Muscle layer of colon (tissue), 2 donors: ENCODE measurements around the gene MED4.
"Not testable (repeated sequence)": the region's sequence is repeated elsewhere in the genome, so short reads cannot be mapped to it uniquely, and the experiment has no call there.

Source experiments
- H3K27ac ChIP-seq: one replicate; pipeline ENCODE4 v1.7.0; 2013; ENCODE audit warnings: low read depth, mild to moderate bottlenecking, low read length, moderate library complexity
- H3K27me3 ChIP-seq, 2 donors: one replicate each; pipeline ENCODE4 v1.7.0; 2013; ENCODE audit warnings: low read length in 2 of 2, mild to moderate bottlenecking in 2 of 2; ENCODE audit not compliant: insufficient read depth in 2 of 2, control insufficient read depth in 1 of 2
- H3K36me3 ChIP-seq: one replicate; pipeline ENCODE4 v1.7.0; 2013; ENCODE audit warnings: mild to moderate bottlenecking, low read length; ENCODE audit not compliant: insufficient read depth
- H3K4me1 ChIP-seq: one replicate; pipeline ENCODE4 v1.7.0; 2013; ENCODE audit warnings: mild to moderate bottlenecking, low read length; ENCODE audit not compliant: insufficient read depth
- H3K4me3 ChIP-seq, 2 donors: one replicate each; pipeline ENCODE4 v1.7.0; 2013; ENCODE audit warnings: low read length in 2 of 2, low read depth in 1 of 2, mild to moderate bottlenecking in 1 of 2, moderate library complexity in 1 of 2
- H3K9ac ChIP-seq: one replicate; pipeline ENCODE4 v1.7.0; 2013; ENCODE audit warnings: low read length
- H3K9me3 ChIP-seq: one replicate; pipeline ENCODE4 v1.7.0; 2013; ENCODE audit warnings: mild to moderate bottlenecking, low read length
- donor health status: abdominal sarcoma.
- donor health status: Adenocarcinoma of cecum.

MED4 gene

GRCh38 chr13:48058536-48058935 lies 36.4 kb downstream of the MED4 start:
- H3K36me3 ChIP-seq, H3K4me3 ChIP-seq, H3K9ac ChIP-seq, H3K27ac ChIP-seq, H3K9me3 ChIP-seq, H3K4me1 ChIP-seq, H3K27me3 ChIP-seq: not testable (repeated sequence)

GRCh38 chr13:48055712-48056111 lies 39.2 kb downstream of the MED4 start:
- H3K4me3 ChIP-seq: no peak overlapping the region
- peaks cover 18% of the 10 kb centered on the region for H3K36me3 ChIP-seq
- no peaks in the 10 kb centered on the region for H3K9me3 ChIP-seq
- H3K4me1 ChIP-seq: no peaks in the 10 kb centered on the region
- H3K27ac ChIP-seq: no peak overlapping the region
- H3K27me3 ChIP-seq: no peaks in the 10 kb centered on the region
- H3K9ac ChIP-seq: no peak overlapping the region

- H3K36me3 ChIP-seq: peaks cover 18% of the 10 kb centered on the region
Observed at GRCh38 chr13:48054601-48055000, 40.3 kb downstream of the MED4 start.

DNA sequence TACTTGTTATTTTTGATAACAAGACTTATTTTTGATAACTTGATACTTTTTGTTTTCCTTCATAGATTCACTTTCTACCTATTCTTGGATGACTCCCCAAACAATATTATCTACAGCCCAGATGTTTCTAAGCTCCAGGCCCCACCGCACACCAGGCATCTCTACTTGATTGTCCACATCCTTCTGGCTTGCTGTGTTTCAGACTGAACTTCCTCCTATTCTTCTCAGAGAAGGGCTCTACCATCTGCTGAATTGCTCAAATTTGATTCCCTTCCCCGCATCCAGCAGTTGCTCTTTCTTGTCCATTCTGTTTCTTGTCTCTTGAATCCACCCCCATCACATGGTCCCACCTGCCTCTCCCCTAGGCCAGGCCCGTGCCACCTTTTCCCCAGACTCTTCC lies 44.4 kb downstream of the MED4 start:
- Histone ChIP-seq H3K9ac (no peak overlapping the region), H3K36me3 (peaks cover 18% of the 10 kb centered on the region), H3K4me3 (no peak overlapping the region), H3K9me3 (no peaks in the 10 kb centered on the region), H3K27ac (no peak overlapping the region), H3K4me1 (no peaks in the 10 kb centered on the region), H3K27me3 (no peaks in the 10 kb centered on the region)

More at GRCh38 chr13:48054601-48055000, 40.3 kb downstream of the MED4 start:
- Histone ChIP-seq H3K27me3 (no peaks in the 10 kb centered on the region), H3K9ac (no peak overlapping the region), H3K9me3 (no peaks in the 10 kb centered on the region), H3K27ac (no peak overlapping the region), H3K4me3 (no peak overlapping the region), H3K4me1 (no peaks in the 10 kb centered on the region)

DNA sequence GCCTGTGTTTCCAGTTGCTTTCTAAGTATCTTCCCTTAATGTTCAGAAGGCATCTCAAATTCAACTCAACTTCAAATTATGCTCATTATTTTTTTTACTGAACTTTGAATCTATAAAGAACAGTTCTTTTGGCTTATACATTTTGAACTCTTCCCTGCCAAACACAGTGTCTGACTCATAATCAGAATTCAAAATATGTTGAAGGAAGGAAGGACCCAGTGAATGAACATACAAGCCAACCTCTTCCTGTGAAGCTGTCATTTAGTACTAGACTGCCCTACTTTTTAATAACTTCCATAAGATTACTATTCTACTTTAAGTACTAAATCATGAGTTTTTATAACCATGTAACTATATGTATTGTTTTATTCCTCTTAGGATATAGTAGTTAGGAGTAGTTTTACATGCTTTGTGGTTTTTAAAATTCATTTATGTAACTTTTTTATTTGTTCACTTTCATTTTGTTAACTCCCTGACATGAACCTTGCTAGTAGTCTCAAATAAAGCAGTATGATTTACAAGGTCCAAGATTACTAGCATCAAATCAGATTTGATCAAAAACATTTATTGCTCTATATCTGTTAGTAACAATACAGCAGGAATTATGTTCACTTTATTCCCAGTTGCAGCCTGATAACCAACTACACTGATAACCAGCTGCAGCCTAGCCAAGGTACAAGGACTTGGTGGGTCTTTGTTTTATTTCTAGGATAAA lies 51.0 kb downstream of the MED4 start:
- no peaks in the 10 kb centered on the region for H3K27me3 ChIP-seq
- no peak overlapping the region for H3K9ac ChIP-seq
- H3K4me1 ChIP-seq: no peaks in the 10 kb centered on the region
- no peak overlapping the region for H3K27ac ChIP-seq
- no peaks in the 10 kb centered on the region for H3K9me3 ChIP-seq
- peaks cover 6% of the 10 kb centered on the region for H3K36me3 ChIP-seq
- H3K4me3 ChIP-seq: no peak overlapping the region

GRCh38 chr13:48042894-48043293 lies 52.0 kb downstream of the MED4 start:
- no peak overlapping the region for H3K4me3 ChIP-seq
- peaks cover 7% of the 10 kb centered on the region for H3K4me1 ChIP-seq
- H3K9ac ChIP-seq: no peak overlapping the region
- H3K27ac ChIP-seq: no peak overlapping the region
- H3K27me3 ChIP-seq: no peaks in the 10 kb centered on the region
- H3K9me3 ChIP-seq: no peaks in the 10 kb centered on the region
- peaks cover 6% of the 10 kb centered on the region for H3K36me3 ChIP-seq

DNA sequence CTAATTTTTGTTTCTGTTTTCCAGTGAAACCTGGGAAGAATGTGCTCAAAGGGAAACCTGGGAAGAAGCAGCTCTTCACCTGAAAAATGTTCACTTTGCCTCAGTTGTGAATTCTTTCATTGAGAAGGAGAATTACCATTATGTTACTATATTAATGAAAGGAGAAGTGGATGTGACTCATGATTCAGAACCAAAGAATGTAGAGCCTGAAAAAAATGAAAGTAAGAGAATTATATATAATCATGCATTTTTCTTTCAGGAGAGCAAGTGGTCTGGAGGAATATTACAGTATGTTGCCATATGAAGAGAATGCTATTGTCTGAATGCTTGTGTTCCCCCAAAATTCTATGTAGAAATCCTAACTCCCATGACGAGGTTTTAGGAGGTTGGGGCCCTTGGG lies 54.0 kb downstream of the MED4 start:
- Histone ChIP-seq H3K4me1 (peaks cover 15% of the 10 kb centered on the region), H3K9me3 (no peaks in the 10 kb centered on the region), H3K9ac (no peak overlapping the region), H3K36me3 (peaks cover 6% of the 10 kb centered on the region), H3K27ac (no peak overlapping the region), H3K4me3 (no peak overlapping the region), H3K27me3 (no peaks in the 10 kb centered on the region)

- H3K4me3 ChIP-seq: no peak overlapping the region
- H3K36me3 ChIP-seq: peaks cover 6% of the 10 kb centered on the region
- H3K27me3 ChIP-seq: no peaks in the 10 kb centered on the region
- peaks cover 15% of the 10 kb centered on the region for H3K4me1 ChIP-seq
- H3K27ac ChIP-seq: no peak overlapping the region
- H3K9ac ChIP-seq: no peak overlapping the region
- no peaks in the 10 kb centered on the region for H3K9me3 ChIP-seq
Observed at GRCh38 chr13:48040049-48040448, 54.9 kb downstream of the MED4 start.

GRCh38 chr13:48038761-48039160 lies 56.1 kb downstream of the MED4 start:
- Histone ChIP-seq H3K36me3 (peaks cover 6% of the 10 kb centered on the region), H3K4me3 (no peak overlapping the region), H3K4me1 (peaks cover 15% of the 10 kb centered on the region), H3K9ac (no peak overlapping the region), H3K27ac (no peak overlapping the region), H3K27me3 (no peaks in the 10 kb centered on the region), H3K9me3 (no peaks in the 10 kb centered on the region)

GRCh38 chr13:48037346-48038173 lies 57.3 kb downstream of the MED4 start, which contains the start of gene NUDT15:
NUDT15 (plus strand) TSS chr13:48037726; CDS start chr13:48037747, 21 bp downstream.
- no peaks in the 10 kb centered on the region for H3K27me3 ChIP-seq
- H3K9ac ChIP-seq: peak within 1 kb of the TSS; percentile 46
- H3K4me3 ChIP-seq: peak within 1 kb of the TSS; percentile 18 to 97
- H3K36me3 ChIP-seq: peaks cover 6% of the 10 kb centered on the region
- peaks cover 15% of the 10 kb centered on the region for H3K4me1 ChIP-seq
- H3K27ac ChIP-seq: peak within 1 kb of the TSS; percentile 95
- H3K9me3 ChIP-seq: no peaks in the 10 kb centered on the region

DNA sequence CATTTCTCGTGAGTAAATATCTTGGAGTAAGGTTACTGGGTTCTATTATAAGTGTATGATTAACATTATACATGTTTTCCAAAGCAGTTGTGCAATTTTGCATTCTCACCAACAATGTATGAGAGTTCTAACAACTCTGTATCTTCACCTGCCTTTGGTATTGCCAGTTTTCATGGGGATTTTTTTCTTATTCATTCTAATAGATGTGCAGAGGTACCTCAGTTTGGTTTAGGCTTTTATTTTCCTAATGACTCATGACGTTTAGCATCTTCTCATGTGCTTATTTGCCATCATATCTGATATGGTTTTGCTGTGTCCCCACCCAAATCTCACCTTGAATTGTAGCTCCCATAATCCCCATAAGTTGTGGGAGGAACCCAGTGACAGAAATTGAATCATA lies 65.0 kb downstream of the MED4 start:
- Histone ChIP-seq H3K36me3 (no peaks in the 10 kb centered on the region), H3K27me3 (no peaks in the 10 kb centered on the region), H3K4me1 (no peaks in the 10 kb centered on the region), H3K9ac (no peak overlapping the region), H3K9me3 (no peaks in the 10 kb centered on the region), H3K4me3 (no peak overlapping the region), H3K27ac (no peak overlapping the region)
